ENCODE data around the gene LRP6.
"Not testable (repeated sequence)": the region's sequence is repeated elsewhere in the genome, so short reads cannot be mapped to it uniquely, and the experiment has no call there.

LRP6 gene

GRCh38 chr12:12265571-12266388 is 1.1 kb downstream of the LRP6 start:
- DNase-seq: no peak

GRCh38 chr12:12265035-12265434 is 1.8 kb downstream of the LRP6 start:
- no peak for DNase-seq

- no peak for DNase-seq
Observed at GRCh38 chr12:12263909-12264308, 2.9 kb downstream of the LRP6 start.

GRCh38 chr12:12256291-12256757 is 10.5 kb downstream of the LRP6 start:
- not testable (repeated sequence) for DNase-seq

GRCh38 chr12:12254553-12254952 is 12.3 kb downstream of the LRP6 start:
- DNase-seq: no peak

GRCh38 chr12:12249216-12250050 is 17.4 kb downstream of the LRP6 start:
- no peak for DNase-seq

- no peak for DNase-seq
Observed at GRCh38 chr12:12247584-12247983, 19.3 kb downstream of the LRP6 start.

GRCh38 chr12:12244341-12244740 is 22.5 kb downstream of the LRP6 start:
- DNase-seq: no peak

GRCh38 chr12:12240662-12241340 is 26.0 kb downstream of the LRP6 start:
- DNase-seq: no peak

GRCh38 chr12:12239127-12239526 is 27.7 kb downstream of the LRP6 start:
- DNase-seq: no peak

GRCh38 chr12:12238605-12239004 is 28.2 kb downstream of the LRP6 start:
- DNase-seq: no peak

- no peak for DNase-seq
Observed at GRCh38 chr12:12236896-12237295, 29.9 kb downstream of the LRP6 start.

GRCh38 chr12:12230275-12230674 is 36.6 kb downstream of the LRP6 start:
- no peak for DNase-seq

GRCh38 chr12:12229556-12230092 is 37.2 kb downstream of the LRP6 start:
- no peak for DNase-seq

GRCh38 chr12:12228402-12228801 is 38.4 kb downstream of the LRP6 start:
- no peak for DNase-seq

GRCh38 chr12:12226187-12226586 is 40.7 kb downstream of the LRP6 start:
- no peak for DNase-seq

- DNase-seq: no peak
Observed at GRCh38 chr12:12224240-12224940, 42.5 kb downstream of the LRP6 start.

- DNase-seq: no peak
Observed at GRCh38 chr12:12221560-12221959, 45.3 kb downstream of the LRP6 start.

- no peak for DNase-seq
Observed at GRCh38 chr12:12219664-12220063, 47.2 kb downstream of the LRP6 start.

GRCh38 chr12:12217018-12217359 is 49.9 kb downstream of the LRP6 start:
- DNase-seq: no peak

GRCh38 chr12:12216349-12217017 is 50.4 kb downstream of the LRP6 start:
- DNase-seq: no peak

GRCh38 chr12:12214635-12215131 is 52.2 kb downstream of the LRP6 start:
- no peak for DNase-seq
